WTC11 (cell line): ENCODE data around the gene YBEY. TPM values are rescaled to one million over a fixed set of nuclear protein-coding genes. Genes with fewer than 3 reads are reported as not detected.

ENCODE experiments used
- ATAC-seq: fragments of 200-7000 bp; cut with Tn5 transposase; 2 replicates; pipeline ENCODE4 v1.10.0; 2021; ENCODE audit warnings: mild to moderate bottlenecking, moderate library complexity
- CTCF ChIA-PET: fragments of 300-600 bp; sonication (Branson Sonifier 250); formaldehyde crosslinking; loops from one replicate; lab custom pipeline; 2021; ENCODE audit warnings: antibody characterized with exemption; lab: Charles Lee
- POLR2A ChIA-PET: fragments of 350-600 bp; sonication (Branson Sonifier 250); formaldehyde crosslinking; loops from one replicate; lab custom pipeline; 2021; ENCODE audit warnings: antibody characterized with exemption; lab: Charles Lee
- DNase-seq: peaks from one replicate; pipeline ENCODE4 v3.0.0; 2021; ENCODE audit warnings: low spot score
- H3K27ac Mint-ChIP-seq: 2 replicates; pipeline ENCODE4 v1.8.0; 2021; ENCODE audit warnings: mixed read lengths
- H3K27me3 Mint-ChIP-seq: 2 replicates; pipeline ENCODE4 v1.8.0; 2021; ENCODE audit warnings: low read depth, mild to moderate bottlenecking, moderate library complexity, mixed read lengths
- H3K36me3 Mint-ChIP-seq: 2 replicates; pipeline ENCODE4 v1.8.0; 2021; ENCODE audit warnings: mixed read lengths
- H3K4me1 Mint-ChIP-seq: 2 replicates; pipeline ENCODE4 v1.8.0; 2022; ENCODE audit warnings: mixed read lengths
- H3K4me3 Mint-ChIP-seq: 2 replicates; pipeline ENCODE4 v1.8.0; 2021; ENCODE audit warnings: mild to moderate bottlenecking, moderate library complexity, mixed read lengths
- H3K9me3 Mint-ChIP-seq: 2 replicates; pipeline ENCODE4 v1.8.0; 2021; ENCODE audit warnings: mixed read lengths
- ATF1 ChIP-seq: sonication (generic); formaldehyde crosslinking; IDR thresholded peaks from 2 replicates; pipeline ENCODE4 v1.8.1; 2023; ENCODE audit warnings: mild to moderate bottlenecking, moderate library complexity, missing genetic modification reagents
- CREB1 ChIP-seq: sonication (generic); formaldehyde crosslinking; IDR thresholded peaks from 2 replicates; pipeline ENCODE4 v1.8.0; 2023; ENCODE audit warnings: mild to moderate bottlenecking, missing genetic modification reagents
- ETV6 ChIP-seq: sonication (generic); formaldehyde crosslinking; IDR thresholded peaks from 2 replicates; pipeline ENCODE4 v1.8.1; 2022; ENCODE audit warnings: mild to moderate bottlenecking, missing genetic modification reagents
- GRHL2 ChIP-seq: fragments of 250-450 bp; sonication (Bioruptor Pico); IDR thresholded peaks from 2 replicates; pipeline ENCODE4 v1.8.0; 2022; ENCODE audit warnings: mild to moderate bottlenecking, moderate library complexity; ENCODE audit not compliant: insufficient replicate concordance, severe bottlenecking
- HMGA2 ChIP-seq: fragments of 250-450 bp; sonication (Bioruptor Pico); IDR thresholded peaks from 2 replicates; pipeline ENCODE4 v1.4.0; 2021; ENCODE audit warnings: mild to moderate bottlenecking, moderate library complexity
- JUN ChIP-seq: sonication (generic); formaldehyde crosslinking; IDR thresholded peaks from 2 replicates; pipeline ENCODE4 v1.8.0; 2023; ENCODE audit warnings: mild to moderate bottlenecking, missing genetic modification reagents
- NR2C2 ChIP-seq: sonication (generic); formaldehyde crosslinking; IDR thresholded peaks from 2 replicates; pipeline ENCODE4 v1.8.0; 2022; ENCODE audit warnings: mild to moderate bottlenecking, missing genetic modification reagents
- SOX15 ChIP-seq: fragments of 250-450 bp; sonication (Bioruptor Pico); IDR thresholded peaks from 2 replicates; pipeline ENCODE4 v1.9.0; 2021; ENCODE audit warnings: mild to moderate bottlenecking
- ZNF317 ChIP-seq: sonication (generic); formaldehyde crosslinking; IDR thresholded peaks from 2 replicates; pipeline ENCODE4 v1.8.1; 2023; ENCODE audit warnings: low read depth, mild to moderate bottlenecking, moderate library complexity, missing genetic modification reagents, borderline replicate concordance
- ZNF671 ChIP-seq: fragments of 250-450 bp; sonication (Bioruptor Pico); IDR thresholded peaks from 2 replicates; pipeline ENCODE4 v1.8.0; 2021; ENCODE audit warnings: mild to moderate bottlenecking
- total RNA-seq: library from RNA; stranded (reverse); gene quantifications from 3 replicates; pipeline ENCODE4 v1.2.3, GENCODE V29; 2021
- TF ChIP-seq, protein P1 (sequence below): sonication (generic); formaldehyde crosslinking; IDR thresholded peaks from 2 replicates; pipeline ENCODE4 v1.8.1; 2023; ENCODE audit warnings: mild to moderate bottlenecking, missing genetic modification reagents, moderate library complexity
- TF ChIP-seq, protein P2 (sequence below): fragments of 250-450 bp; sonication (Bioruptor Pico); IDR thresholded peaks from 2 replicates; pipeline ENCODE4 v1.8.0; 2021; ENCODE audit warnings: mild to moderate bottlenecking
- TF ChIP-seq, protein P3 (sequence below): sonication (generic); formaldehyde crosslinking; IDR thresholded peaks from 2 replicates; pipeline ENCODE4 v1.8.1; 2022; ENCODE audit warnings: low read depth, missing genetic modification reagents, borderline replicate concordance
- TF ChIP-seq, protein P4 (sequence below): sonication (generic); formaldehyde crosslinking; IDR thresholded peaks from 2 replicates; pipeline ENCODE4 v1.8.1; 2023; ENCODE audit warnings: mild to moderate bottlenecking, missing genetic modification reagents, borderline replicate concordance
- TF ChIP-seq, protein P5 (sequence below): sonication (generic); formaldehyde crosslinking; IDR thresholded peaks from 2 replicates; pipeline ENCODE4 v1.8.0; 2022; ENCODE audit warnings: mild to moderate bottlenecking, missing genetic modification reagents
- TF ChIP-seq, protein P6 (sequence below): fragments of 250-450 bp; sonication (Bioruptor Pico); conservative IDR thresholded peaks from 2 replicates; pipeline ENCODE4 v1.9.0; 2021; ENCODE audit warnings: mild to moderate bottlenecking
- TF ChIP-seq, protein P7 (sequence below): sonication (generic); formaldehyde crosslinking; IDR thresholded peaks from 2 replicates; pipeline ENCODE4 v1.8.0; 2023; ENCODE audit warnings: missing genetic modification reagents
- TF ChIP-seq, protein P8 (sequence below): fragments of 250-450 bp; sonication (Bioruptor Pico); IDR thresholded peaks from 2 replicates; pipeline ENCODE4 v2.1.2; 2022; ENCODE audit warnings: mild to moderate bottlenecking, moderate library complexity
- TF ChIP-seq, protein P9 (sequence below): fragments of 250-450 bp; sonication (Bioruptor Pico); IDR thresholded peaks from 2 replicates; pipeline ENCODE4 v1.9.0; 2021; ENCODE audit warnings: mild to moderate bottlenecking

Gene YBEY
- total RNA-seq, 1 experiment from 2014 or later, result 27.4 TPM

DNA sequence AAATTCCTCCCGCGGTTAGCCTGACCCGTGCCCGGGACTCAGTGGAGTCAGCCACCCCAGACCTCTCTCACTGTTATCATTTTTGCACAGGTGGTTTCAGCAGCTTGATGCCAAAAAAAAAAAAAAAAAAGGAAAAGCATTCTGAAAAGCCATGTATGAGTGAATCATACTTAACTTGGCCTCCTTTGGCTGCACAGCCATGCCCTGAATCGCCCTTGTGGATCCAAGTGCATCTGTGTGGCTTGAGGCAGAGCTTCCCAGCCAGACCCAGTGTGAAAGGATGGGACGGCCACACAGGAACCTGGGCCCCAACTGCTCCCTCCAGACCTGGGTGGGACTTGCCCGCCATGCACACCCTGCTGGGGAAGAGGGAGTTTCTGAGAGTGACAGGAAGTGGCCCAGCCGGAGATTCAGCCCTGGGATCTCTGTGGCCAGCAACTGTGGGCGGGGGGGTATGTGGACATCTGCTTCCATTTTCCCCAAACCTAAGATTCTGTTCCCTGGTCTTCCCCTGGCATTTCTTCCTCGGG is 8.6 kb downstream of the YBEY start (continued):
- TF ChIP-seq, protein P1, sequence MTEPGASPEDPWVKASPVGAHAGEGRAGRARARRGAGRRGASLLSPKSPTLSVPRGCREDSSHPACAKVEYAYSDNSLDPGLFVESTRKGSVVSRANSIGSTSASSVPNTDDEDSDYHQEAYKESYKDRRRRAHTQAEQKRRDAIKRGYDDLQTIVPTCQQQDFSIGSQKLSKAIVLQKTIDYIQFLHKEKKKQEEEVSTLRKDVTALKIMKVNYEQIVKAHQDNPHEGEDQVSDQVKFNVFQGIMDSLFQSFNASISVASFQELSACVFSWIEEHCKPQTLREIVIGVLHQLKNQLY (CRISPR knock-in tag), result no peak
- no peak for TF ChIP-seq ZNF317 (CRISPR knock-in tag)
- TF ChIP-seq, protein P2, sequence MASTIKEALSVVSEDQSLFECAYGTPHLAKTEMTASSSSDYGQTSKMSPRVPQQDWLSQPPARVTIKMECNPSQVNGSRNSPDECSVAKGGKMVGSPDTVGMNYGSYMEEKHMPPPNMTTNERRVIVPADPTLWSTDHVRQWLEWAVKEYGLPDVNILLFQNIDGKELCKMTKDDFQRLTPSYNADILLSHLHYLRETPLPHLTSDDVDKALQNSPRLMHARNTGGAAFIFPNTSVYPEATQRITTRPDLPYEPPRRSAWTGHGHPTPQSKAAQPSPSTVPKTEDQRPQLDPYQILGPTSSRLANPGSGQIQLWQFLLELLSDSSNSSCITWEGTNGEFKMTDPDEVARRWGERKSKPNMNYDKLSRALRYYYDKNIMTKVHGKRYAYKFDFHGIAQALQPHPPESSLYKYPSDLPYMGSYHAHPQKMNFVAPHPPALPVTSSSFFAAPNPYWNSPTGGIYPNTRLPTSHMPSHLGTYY (CRISPR knock-in tag), result no peak
- TF ChIP-seq, protein P3, sequence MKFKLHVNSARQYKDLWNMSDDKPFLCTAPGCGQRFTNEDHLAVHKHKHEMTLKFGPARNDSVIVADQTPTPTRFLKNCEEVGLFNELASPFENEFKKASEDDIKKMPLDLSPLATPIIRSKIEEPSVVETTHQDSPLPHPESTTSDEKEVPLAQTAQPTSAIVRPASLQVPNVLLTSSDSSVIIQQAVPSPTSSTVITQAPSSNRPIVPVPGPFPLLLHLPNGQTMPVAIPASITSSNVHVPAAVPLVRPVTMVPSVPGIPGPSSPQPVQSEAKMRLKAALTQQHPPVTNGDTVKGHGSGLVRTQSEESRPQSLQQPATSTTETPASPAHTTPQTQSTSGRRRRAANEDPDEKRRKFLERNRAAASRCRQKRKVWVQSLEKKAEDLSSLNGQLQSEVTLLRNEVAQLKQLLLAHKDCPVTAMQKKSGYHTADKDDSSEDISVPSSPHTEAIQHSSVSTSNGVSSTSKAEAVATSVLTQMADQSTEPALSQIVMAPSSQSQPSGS (CRISPR knock-in tag), result no peak

DNA sequence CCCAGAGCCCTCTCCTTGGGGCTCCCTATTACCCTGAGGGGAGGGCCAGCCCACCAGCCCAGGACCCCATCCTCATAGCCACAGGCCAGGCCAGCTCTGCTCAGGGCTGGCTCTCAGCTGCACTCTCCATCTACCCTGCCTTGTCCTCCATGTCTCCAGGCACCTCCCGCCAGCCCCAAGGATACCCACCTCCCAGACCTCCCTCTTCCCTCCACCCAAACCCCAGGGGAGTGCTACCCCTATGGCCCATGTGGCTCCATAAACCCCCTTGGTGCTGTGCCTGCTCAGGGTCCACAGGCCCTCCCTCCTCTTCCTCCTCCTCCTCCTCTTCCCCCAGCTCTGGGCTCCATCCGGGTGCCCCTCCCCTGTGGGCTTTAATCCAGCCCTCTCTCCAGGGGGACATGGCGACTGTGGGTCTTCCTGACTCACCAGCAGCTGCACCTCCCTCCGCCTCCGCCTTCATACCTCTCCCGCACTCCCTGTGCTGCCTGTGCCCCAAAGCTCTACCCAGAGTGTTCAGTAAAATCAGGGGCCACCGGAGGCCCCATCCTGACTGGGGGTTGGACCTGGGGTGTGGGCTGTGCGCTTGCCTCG is 9.1 kb downstream of the YBEY start:
- peaks cover 31% of the 10 kb centered on the region for H3K36me3 Mint-ChIP-seq
- ATAC-seq (peak; percentile 36), DNase-seq (no peak)
- ChIA-PET POLR2A (no interaction called here), CTCF (interaction anchor here (0.7 kb wide), 2 partner anchors 152 to 1784 kb away, joined by 3 read pairs; no protein-coding TSS in a partner anchor)
- no peaks in the 10 kb centered on the region for H3K9me3 Mint-ChIP-seq
- no peak overlapping the region for H3K4me3 Mint-ChIP-seq
- H3K27ac Mint-ChIP-seq, result no peak overlapping the region; the same call in 1 of the 2 replicates
- H3K27me3 Mint-ChIP-seq, result peaks cover 16% of the 10 kb centered on the region
- H3K4me1 Mint-ChIP-seq, result peaks cover 19% of the 10 kb centered on the region
- TF ChIP-seq, protein P4, sequence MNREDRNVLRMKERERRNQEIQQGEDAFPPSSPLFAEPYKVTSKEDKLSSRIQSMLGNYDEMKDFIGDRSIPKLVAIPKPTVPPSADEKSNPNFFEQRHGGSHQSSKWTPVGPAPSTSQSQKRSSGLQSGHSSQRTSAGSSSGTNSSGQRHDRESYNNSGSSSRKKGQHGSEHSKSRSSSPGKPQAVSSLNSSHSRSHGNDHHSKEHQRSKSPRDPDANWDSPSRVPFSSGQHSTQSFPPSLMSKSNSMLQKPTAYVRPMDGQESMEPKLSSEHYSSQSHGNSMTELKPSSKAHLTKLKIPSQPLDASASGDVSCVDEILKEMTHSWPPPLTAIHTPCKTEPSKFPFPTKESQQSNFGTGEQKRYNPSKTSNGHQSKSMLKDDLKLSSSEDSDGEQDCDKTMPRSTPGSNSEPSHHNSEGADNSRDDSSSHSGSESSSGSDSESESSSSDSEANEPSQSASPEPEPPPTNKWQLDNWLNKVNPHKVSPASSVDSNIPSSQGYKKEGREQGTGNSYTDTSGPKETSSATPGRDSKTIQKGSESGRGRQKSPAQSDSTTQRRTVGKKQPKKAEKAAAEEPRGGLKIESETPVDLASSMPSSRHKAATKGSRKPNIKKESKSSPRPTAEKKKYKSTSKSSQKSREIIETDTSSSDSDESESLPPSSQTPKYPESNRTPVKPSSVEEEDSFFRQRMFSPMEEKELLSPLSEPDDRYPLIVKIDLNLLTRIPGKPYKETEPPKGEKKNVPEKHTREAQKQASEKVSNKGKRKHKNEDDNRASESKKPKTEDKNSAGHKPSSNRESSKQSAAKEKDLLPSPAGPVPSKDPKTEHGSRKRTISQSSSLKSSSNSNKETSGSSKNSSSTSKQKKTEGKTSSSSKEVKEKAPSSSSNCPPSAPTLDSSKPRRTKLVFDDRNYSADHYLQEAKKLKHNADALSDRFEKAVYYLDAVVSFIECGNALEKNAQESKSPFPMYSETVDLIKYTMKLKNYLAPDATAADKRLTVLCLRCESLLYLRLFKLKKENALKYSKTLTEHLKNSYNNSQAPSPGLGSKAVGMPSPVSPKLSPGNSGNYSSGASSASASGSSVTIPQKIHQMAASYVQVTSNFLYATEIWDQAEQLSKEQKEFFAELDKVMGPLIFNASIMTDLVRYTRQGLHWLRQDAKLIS, result no peak
- TF ChIP-seq, protein P5, sequence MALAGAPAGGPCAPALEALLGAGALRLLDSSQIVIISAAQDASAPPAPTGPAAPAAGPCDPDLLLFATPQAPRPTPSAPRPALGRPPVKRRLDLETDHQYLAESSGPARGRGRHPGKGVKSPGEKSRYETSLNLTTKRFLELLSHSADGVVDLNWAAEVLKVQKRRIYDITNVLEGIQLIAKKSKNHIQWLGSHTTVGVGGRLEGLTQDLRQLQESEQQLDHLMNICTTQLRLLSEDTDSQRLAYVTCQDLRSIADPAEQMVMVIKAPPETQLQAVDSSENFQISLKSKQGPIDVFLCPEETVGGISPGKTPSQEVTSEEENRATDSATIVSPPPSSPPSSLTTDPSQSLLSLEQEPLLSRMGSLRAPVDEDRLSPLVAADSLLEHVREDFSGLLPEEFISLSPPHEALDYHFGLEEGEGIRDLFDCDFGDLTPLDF (CRISPR knock-in tag), result no peak
- TF ChIP-seq, protein P6, sequence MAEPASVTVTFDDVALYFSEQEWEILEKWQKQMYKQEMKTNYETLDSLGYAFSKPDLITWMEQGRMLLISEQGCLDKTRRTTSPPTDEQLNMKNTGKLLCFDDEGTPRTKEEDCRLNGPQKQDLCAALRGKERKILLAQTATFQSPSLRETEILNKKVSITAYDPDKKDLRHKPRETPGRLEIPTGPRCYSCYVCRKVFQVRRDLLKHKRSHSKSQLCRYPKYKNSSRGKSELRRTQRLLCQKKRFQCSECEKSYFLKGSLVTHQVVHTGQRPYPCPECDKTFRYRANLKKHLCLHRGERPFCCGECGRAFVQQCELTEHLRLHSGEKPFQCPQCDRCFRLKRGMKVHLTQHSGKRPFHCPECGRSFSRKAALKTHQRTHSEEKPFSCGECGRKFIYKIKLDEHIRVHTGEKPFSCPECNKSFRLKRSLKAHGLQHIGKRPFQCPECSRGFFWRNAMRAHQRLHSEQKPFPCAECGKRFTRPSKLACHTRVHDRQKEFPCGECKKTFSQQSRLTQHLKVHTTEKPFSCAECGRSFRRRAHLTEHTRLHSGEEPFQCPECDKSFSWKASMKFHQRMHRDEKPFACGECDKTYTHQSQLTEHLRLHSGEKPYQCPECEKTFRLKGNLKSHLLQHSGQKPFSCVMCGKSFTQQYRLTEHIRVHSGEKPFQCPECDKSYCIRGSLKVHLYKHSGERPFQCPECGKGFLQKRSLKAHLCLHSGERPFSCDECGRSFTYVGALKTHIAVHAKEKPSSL (CRISPR knock-in tag), result no peak
- no peak for TF ChIP-seq HMGA2 (CRISPR knock-in tag)
- TF ChIP-seq SOX15 (CRISPR knock-in tag), result no peak
- TF ChIP-seq, protein P7, sequence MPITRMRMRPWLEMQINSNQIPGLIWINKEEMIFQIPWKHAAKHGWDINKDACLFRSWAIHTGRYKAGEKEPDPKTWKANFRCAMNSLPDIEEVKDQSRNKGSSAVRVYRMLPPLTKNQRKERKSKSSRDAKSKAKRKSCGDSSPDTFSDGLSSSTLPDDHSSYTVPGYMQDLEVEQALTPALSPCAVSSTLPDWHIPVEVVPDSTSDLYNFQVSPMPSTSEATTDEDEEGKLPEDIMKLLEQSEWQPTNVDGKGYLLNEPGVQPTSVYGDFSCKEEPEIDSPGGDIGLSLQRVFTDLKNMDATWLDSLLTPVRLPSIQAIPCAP (CRISPR knock-in tag), result no peak
- TF ChIP-seq JUN (CRISPR knock-in tag), result no peak
- TF ChIP-seq, protein P8, sequence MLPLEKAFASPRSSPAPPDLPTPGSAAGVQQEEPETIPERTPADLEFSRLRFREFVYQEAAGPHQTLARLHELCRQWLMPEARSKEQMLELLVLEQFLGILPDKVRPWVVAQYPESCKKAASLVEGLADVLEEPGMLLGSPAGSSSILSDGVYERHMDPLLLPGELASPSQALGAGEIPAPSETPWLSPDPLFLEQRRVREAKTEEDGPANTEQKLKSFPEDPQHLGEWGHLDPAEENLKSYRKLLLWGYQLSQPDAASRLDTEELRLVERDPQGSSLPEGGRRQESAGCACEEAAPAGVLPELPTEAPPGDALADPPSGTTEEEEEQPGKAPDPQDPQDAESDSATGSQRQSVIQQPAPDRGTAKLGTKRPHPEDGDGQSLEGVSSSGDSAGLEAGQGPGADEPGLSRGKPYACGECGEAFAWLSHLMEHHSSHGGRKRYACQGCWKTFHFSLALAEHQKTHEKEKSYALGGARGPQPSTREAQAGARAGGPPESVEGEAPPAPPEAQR (CRISPR knock-in tag), result no peak
- TF ChIP-seq ZNF671, result no peak
- no peak for TF ChIP-seq CREB1 (CRISPR knock-in tag)
- TF ChIP-seq, protein P9, sequence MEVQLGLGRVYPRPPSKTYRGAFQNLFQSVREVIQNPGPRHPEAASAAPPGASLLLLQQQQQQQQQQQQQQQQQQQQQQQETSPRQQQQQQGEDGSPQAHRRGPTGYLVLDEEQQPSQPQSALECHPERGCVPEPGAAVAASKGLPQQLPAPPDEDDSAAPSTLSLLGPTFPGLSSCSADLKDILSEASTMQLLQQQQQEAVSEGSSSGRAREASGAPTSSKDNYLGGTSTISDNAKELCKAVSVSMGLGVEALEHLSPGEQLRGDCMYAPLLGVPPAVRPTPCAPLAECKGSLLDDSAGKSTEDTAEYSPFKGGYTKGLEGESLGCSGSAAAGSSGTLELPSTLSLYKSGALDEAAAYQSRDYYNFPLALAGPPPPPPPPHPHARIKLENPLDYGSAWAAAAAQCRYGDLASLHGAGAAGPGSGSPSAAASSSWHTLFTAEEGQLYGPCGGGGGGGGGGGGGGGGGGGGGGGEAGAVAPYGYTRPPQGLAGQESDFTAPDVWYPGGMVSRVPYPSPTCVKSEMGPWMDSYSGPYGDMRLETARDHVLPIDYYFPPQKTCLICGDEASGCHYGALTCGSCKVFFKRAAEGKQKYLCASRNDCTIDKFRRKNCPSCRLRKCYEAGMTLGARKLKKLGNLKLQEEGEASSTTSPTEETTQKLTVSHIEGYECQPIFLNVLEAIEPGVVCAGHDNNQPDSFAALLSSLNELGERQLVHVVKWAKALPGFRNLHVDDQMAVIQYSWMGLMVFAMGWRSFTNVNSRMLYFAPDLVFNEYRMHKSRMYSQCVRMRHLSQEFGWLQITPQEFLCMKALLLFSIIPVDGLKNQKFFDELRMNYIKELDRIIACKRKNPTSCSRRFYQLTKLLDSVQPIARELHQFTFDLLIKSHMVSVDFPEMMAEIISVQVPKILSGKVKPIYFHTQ (CRISPR knock-in tag), result no peak
- TF ChIP-seq GRHL2, result no peak
- no peak for TF ChIP-seq ATF1
- no peak for TF ChIP-seq NR2C2
- no peak for TF ChIP-seq ETV6 (CRISPR knock-in tag)
